Measurements from ENCODE around the gene ATP1A4. TPM values are rescaled to one million over a fixed set of nuclear protein-coding genes. Genes with fewer than 3 reads are reported as not detected.
"Not testable (repeated sequence)": the region's sequence is repeated elsewhere in the genome, so short reads cannot be mapped to it uniquely, and the experiment has no call there.

ATP1A4 gene
- not detected in 2 replicates for total RNA-seq (2014; rRNA removed; shearing (Covaris generic))

- DNase-seq (ENCODE audit: low spot score) = no peak
Observed at GRCh38 chr1:160151303-160151702, at the start of gene ATP1A4. ATP1A4 (plus strand) TSS chr1:160151603; CDS start chr1:160152041, 438 bp downstream.

DNA sequence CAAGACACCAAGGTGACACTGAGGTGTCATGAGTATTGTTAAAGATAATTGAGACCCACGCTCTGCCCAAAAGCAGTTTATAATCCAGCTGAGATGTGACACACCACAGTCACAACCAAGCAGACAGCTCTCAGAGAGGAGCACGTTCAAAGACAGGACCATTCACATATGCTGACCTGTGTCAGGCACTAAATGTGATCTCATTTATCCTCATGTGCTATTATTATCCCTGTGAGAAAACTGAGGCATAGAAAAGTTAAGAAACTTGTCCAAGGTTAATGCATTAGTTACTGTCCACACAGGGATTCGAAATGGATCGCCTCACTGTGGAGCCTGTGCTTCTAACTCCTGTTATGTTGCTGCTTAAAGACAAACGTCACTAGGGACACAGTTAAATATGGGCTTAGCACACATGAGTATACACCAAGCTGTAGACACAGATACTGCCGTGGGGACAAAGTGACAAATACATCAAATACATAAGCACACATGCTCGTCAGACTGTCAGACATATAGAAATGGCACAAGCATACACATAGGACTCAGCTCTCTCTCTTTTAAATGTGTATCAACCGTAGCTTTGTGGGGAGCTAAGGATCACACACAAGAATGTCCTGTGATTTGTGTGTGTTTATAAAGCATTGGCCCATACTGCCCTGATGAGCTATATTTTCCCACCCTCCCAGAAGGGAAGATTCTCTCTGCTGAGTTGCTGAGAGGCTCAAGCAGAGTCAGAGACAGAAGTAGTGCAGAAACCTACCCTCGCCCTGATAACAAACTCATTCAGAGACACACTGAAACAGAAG lies 49.5 kb upstream of the ATP1A4 start:
- DNase-seq (ENCODE audit: low spot score) = no peak

GRCh38 chr1:160103658-160104408 lies 47.6 kb upstream of the ATP1A4 start:
- no peak for DNase-seq (ENCODE audit: low spot score)

- DNase-seq (ENCODE audit: low spot score) = no peak
Observed at GRCh38 chr1:160104486-160104885, 46.9 kb upstream of the ATP1A4 start.

DNA sequence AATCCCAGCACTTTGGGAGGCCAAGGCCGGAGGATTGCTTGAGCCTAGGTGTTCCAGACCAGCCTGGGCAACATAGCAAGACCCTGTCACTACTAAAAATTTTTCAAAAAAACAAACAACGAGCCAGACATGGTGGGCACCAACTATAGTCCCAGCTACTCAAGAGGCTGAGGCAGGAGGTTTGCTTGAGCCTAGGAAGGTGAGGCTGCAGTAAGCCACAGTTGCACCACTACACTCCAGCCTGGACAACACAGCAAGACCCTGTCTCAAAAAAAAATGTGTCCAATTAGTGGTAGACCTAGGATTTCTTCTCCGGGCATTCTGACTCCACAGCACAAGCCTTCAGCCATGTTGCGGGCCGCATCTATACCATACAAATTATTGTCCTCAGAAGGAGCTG lies 46.2 kb upstream of the ATP1A4 start:
- no peak for DNase-seq (ENCODE audit: low spot score)

DNA sequence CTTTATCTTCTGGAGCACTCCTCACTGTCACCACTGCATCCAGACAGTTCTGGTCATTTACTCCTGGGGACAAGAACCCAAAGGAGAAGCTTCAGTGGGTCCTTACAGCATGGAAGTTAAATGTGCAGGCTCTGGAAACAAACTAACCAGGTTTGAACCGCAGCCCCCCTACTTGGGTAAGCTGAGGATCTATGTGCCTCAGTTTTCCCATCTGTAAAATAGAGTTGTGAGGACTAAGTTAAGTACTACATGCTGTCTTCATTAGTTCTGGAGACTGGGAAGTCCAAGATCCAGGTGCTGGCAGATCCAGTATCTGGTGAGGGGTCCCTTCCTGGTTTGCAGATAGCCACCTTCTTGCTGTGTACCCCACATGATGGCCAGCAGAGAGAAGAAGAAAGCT lies 43.9 kb upstream of the ATP1A4 start:
- DNase-seq (ENCODE audit: low spot score) = no peak

DNA sequence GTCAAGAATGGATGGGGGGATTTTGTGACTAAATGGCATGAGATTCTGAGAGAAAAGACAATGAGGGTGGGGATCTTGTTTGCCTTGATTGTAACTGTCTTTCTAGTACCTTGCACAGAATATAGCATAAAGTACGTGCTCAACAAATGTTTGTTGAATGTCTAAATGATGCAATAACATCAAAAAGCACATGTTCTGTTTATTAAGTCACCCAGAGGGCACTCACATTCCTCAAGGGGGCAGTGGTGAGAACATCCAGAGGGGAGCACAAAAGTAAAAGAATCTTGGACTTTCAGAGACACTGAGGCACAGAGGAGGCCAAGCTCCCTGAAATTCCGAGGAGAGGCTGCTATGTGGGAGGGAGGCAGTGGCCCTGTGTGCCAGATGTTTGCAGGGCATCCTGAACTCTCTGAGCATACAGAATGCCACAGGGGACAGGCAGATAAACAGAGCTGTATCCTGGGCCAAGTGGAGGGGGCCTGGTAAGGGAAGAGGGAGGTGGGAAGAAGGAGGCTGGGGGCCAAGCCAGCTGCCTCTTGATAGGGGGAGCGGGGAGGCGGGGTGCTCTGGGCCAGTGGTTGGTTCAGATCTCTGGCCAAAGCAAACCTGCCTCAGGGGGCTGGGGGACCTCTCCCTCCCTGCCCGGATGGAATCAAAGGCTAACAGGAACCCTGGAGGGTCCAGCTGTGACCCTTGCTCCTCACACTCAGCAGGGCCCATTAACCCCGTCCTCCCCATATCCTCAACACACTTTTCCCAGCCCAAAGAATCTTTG lies 42.3 kb upstream of the ATP1A4 start:
- DNase-seq (ENCODE audit: low spot score) = no peak

GRCh38 chr1:160109686-160110085 lies 41.7 kb upstream of the ATP1A4 start:
- no peak for DNase-seq (ENCODE audit: low spot score)

GRCh38 chr1:160111462-160111861 lies 39.9 kb upstream of the ATP1A4 start:
- DNase-seq (ENCODE audit: low spot score) = not testable (repeated sequence)

DNA sequence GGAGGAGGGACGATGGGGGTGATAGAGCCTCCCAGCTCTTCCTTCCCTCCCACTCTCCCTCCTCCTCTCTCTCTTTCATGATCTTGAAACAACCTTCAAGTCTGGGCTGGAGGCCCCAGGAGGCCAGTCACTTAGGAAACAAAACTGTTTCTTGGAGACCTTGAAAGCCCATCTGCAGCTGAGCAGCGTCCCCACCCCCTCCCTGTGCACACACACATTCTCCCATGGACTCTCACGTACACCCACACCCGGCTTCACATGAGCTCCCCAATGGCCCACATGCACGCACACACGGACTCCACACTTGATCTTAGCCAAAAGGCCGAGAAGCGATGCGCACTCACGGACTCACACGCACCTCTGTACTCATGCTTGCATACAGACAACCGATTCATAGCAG lies 39.0 kb upstream of the ATP1A4 start:
- DNase-seq (ENCODE audit: low spot score) = no peak

DNA sequence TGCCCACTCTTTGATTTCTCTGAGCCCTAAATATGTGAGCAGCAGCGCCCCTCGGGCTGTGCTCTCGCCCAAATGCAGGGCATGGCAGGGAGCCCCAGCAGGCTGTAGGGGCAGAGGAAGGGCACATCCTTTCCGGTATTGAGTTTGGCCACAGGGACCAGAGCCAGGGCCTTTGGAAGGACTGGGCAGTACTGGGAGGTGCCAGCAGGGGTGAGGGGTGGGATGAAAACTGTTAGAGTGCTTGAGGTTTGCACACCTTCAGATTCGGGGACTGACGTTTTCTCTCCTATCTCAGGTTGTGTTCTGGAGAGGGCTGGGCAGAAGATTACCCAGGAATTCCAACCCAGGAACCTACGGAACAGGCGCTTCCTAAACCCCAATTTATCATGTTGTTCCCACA lies 38.0 kb upstream of the ATP1A4 start:
- no peak for DNase-seq (ENCODE audit: low spot score)

DNA sequence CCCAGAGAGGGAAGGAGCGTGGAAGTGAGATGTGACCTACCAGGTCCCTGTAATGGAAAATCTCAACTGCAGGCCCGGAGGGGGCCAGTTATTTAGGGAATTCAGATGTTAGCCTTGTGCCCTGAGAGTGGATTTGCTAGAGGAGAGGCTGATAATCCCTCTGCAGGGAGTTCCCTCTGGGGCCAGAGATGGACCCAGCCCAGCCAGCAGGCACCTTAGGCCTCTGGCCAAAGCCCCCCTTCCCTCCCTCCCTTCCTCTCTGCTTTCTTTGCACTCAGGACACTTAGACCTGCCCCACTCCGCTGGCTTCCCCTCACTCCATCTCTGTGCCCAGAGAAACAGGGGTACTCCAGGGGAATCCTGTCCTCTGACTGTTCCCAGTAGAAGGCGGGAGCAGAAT lies 37.3 kb upstream of the ATP1A4 start:
- DNase-seq (ENCODE audit: low spot score) = no peak

DNA sequence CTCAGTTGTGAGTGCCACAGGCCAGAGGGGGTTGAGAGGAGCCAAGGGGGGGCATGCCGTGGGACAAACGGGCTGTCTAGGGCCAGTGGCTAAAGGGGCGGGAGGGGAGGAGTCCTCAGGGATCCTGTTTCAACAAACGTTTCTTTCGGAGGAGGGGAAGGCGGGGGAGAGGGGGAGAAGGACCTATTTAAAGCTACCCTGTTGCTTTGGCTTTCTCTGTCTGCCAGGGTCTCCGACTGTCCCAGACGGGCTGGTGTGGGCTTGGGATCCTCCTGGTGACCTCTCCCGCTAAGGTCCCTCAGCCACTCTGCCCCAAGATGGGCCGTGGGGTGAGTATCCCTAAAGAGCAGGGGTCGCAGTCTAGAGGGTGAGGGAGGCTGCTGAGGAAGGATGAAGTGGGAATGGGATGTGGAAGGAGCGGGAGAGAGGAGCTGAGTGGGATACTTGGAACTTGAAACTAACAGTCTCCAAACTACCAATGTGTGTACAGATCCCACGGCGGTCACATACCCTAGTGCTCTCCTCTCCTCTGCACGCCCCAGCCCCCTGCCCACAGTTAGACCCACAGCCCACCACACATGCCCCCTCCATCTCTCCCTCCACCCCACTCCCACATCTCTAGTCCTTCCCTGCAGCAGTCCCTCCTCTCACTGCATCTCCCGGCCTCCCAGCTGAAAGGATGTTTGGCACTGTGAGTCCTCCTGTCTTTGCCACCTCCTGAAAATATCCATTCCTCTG lies 35.7 kb upstream of the ATP1A4 start, which contains the start of gene ATP1A2:
TSS of gene ATP1A2 (plus strand) at position 215 of the 738 bp plus-strand sequence. CDS start at position 318, 103 bp downstream.
- DNase-seq (ENCODE audit: low spot score) = no peak

DNA sequence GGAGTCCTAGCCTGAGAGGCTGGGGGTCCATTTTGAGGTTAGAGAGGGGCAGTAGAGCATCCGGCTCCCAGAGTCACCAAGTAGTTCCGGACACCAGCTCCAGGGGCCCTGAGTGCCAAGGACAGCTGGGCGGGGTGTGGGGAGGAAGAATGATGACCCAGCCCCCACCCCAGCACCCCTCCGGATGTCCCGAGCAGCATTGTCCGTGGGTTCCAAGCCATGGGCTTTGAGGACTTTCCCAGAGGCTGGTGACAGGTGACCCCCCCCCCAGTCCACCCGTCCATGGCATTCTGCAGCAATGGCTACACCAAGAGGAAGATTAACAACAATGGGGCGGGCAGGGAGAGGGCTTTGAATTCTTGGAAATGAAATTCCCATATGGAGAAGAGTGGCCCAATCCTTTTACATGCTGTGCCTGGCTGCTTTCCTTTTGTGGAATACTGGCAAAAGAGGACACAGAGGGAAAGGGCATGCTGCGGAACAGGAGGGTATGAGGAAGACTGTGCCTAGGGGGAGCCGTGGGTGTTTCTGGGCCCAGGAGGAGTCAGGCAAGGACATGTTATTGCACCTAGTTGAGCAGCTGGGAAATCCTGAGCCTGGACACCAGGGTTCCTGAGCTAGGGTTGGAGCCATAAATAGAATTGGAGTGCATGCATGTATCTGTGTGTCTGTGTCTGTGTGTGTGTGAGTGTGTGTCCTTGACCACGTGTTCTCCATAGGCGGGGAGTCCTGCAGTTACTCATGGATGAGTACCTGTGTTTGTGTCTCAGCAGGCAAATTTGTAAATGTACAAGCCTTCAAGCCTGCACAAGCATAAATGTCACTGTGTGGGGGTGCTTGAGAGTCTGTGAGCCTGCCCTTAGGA lies 34.9 kb upstream of the ATP1A4 start:
- DNase-seq (ENCODE audit: low spot score) = no peak

DNA sequence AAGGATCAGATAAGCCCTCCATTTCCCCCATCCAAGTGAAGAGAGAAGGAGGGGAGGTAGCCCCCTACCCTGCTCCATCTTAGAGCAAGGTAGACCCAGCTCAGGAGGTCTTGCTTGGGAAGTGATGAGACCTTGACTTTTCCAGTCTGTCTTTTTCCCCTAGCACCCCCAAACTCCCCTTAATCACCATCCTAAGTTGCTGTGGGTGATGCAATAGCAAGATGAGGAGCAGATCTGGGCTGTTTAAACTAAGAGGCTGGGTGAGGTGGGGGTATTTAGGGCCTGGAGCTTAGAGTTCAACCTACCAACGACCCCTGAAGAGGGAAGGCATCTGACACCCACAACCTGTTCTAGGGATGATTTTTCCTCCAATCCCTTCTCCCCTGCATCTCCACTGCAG lies 34.1 kb upstream of the ATP1A4 start:
- no peak for DNase-seq (ENCODE audit: low spot score)

- DNase-seq (ENCODE audit: low spot score) = no peak
Observed at GRCh38 chr1:160117709-160118183, 33.7 kb upstream of the ATP1A4 start.

- no peak for DNase-seq (ENCODE audit: low spot score)
Observed at GRCh38 chr1:160118928-160119327, 32.5 kb upstream of the ATP1A4 start.

- DNase-seq (ENCODE audit: low spot score) = no peak
Observed at GRCh38 chr1:160120797-160121196, 30.6 kb upstream of the ATP1A4 start.

GRCh38 chr1:160121388-160121787 lies 30.0 kb upstream of the ATP1A4 start:
- no peak for DNase-seq (ENCODE audit: low spot score)

GRCh38 chr1:160122978-160123495 lies 28.4 kb upstream of the ATP1A4 start:
- DNase-seq (ENCODE audit: low spot score) = no peak
